GF-D8 (cell line): ENCODE data around the gene INPP5K.
"Not testable (repeated sequence)": the region's sequence is repeated elsewhere in the genome, so short reads cannot be mapped to it uniquely, and the experiment has no call there.

Experiments used
- DNase-seq: peaks from one replicate; lab custom pipeline; 2025; lab: John Stamatoyannopoulos, UW

Gene INPP5K

GRCh38 chr17:1546292-1546922, 30.0 kb upstream of the INPP5K start:
- DNase-seq: no peak

- no peak for DNase-seq
Observed at GRCh38 chr17:1545618-1546017, 29.2 kb upstream of the INPP5K start.

- DNase-seq: no peak
Observed at GRCh38 chr17:1542316-1542715, 25.9 kb upstream of the INPP5K start.

- DNase-seq: no peak
Observed at GRCh38 chr17:1541367-1541904, 25.0 kb upstream of the INPP5K start.

GRCh38 chr17:1539811-1540210, 23.4 kb upstream of the INPP5K start:
- DNase-seq: no peak

GRCh38 chr17:1535737-1536136, 19.3 kb upstream of the INPP5K start:
- DNase-seq: no peak

- no peak for DNase-seq
Observed at GRCh38 chr17:1533661-1534325, 17.4 kb upstream of the INPP5K start.

- no peak for DNase-seq
Observed at GRCh38 chr17:1532836-1533602, 16.6 kb upstream of the INPP5K start.

GRCh38 chr17:1529863-1530262, 13.5 kb upstream of the INPP5K start:
- no peak for DNase-seq

GRCh38 chr17:1526876-1527275, 10.5 kb upstream of the INPP5K start:
- DNase-seq: not testable (repeated sequence)

- no peak for DNase-seq
Observed at GRCh38 chr17:1522626-1523025, 6.2 kb upstream of the INPP5K start.

- no peak for DNase-seq
Observed at GRCh38 chr17:1521086-1521640, 4.8 kb upstream of the INPP5K start.

GRCh38 chr17:1519678-1520077, 3.3 kb upstream of the INPP5K start:
- DNase-seq: no peak

GRCh38 chr17:1518410-1518809, 2.0 kb upstream of the INPP5K start:
- DNase-seq: no peak

- DNase-seq: peak; percentile 35
Observed at GRCh38 chr17:1515640-1516387, 598 bp downstream of the INPP5K start.

- no peak for DNase-seq
Observed at GRCh38 chr17:1512351-1512750, 4.1 kb downstream of the INPP5K start.

- DNase-seq: no peak
Observed at GRCh38 chr17:1511756-1512321, 4.6 kb downstream of the INPP5K start.

GRCh38 chr17:1511290-1511689, 5.1 kb downstream of the INPP5K start:
- DNase-seq: no peak

- DNase-seq: no peak
Observed at GRCh38 chr17:1509290-1509881, 7.0 kb downstream of the INPP5K start.

- not testable (repeated sequence) for DNase-seq
Observed at GRCh38 chr17:1508709-1509108, 7.7 kb downstream of the INPP5K start.

GRCh38 chr17:1506649-1507267, 9.7 kb downstream of the INPP5K start:
- no peak for DNase-seq
